HEK293 (cell line): ENCODE results near the gene RTN3.
A peak's percentile ranks its signal among the peaks of the same experiment; 100 is the strongest.

Experiments used
- CTCF ChIA-PET: fragments of 350-600 bp; formaldehyde crosslinking; extraction: SDS; loops from one replicate; lab custom pipeline; 2021; ENCODE audit warnings: antibody characterized with exemption; lab: Yijun Ruan, JAX
- POLR2A ChIA-PET: fragments of 300-600 bp; formaldehyde crosslinking; extraction: SDS; loops from one replicate; lab custom pipeline; 2020; ENCODE audit warnings: antibody characterized with exemption, inconsistent platforms; lab: Yijun Ruan, JAX
- H3K27ac ChIP-seq: fragments of 200-500 bp; sonication (Bioruptor generic); 2 replicates; pipeline ENCODE4 v1.5.1; 2014; ENCODE audit warnings: low read depth, low read length, control low read depth, inconsistent platforms; ENCODE audit errors: extremely low read depth
- H3K36me3 ChIP-seq, 2 experiments: fragments of 200-500 bp in 1 of 2; sonication (Bioruptor generic) in 1 of 2; 1 replicate in 1 of 2; 2 replicates in 1 of 2; pipeline ENCODE4 v1.5.1; 2014 to 2017; ENCODE audit warnings: inconsistent platforms in 2 of 2, low read length in 2 of 2; ENCODE audit not compliant: control insufficient read depth in 2 of 2, insufficient read depth in 1 of 2
- H3K4me1 ChIP-seq: fragments of 200-500 bp; sonication (Bioruptor generic); 2 replicates; pipeline ENCODE4 v1.5.1; 2014; ENCODE audit warnings: mild to moderate bottlenecking, low read length, inconsistent platforms; ENCODE audit not compliant: control insufficient read depth, insufficient read depth
- H3K4me3 ChIP-seq: 2 replicates; pipeline ENCODE4 v1.5.1; 2011; ENCODE audit warnings: low read depth, mild to moderate bottlenecking, control low read depth, low read length, moderate library complexity
- H3K9me3 ChIP-seq: fragments of 200-500 bp; sonication (Bioruptor generic); 2 replicates; pipeline ENCODE4 v1.5.1; 2014; ENCODE audit warnings: low read depth, low read length, inconsistent platforms; ENCODE audit not compliant: control insufficient read depth, insufficient read depth
- IKZF3 ChIP-seq: fragments of 450-650 bp; IDR thresholded peaks from 2 replicates; pipeline ENCODE4 v1.5.0; 2018; ENCODE audit warnings: missing biosample characterization, mild to moderate bottlenecking, missing genetic modification characterization, moderate library complexity
- PRDM6 ChIP-seq: fragments of 450-650 bp; formaldehyde crosslinking; IDR thresholded peaks from 2 replicates; pipeline ENCODE4 v1.5.1; 2017; ENCODE audit warnings: missing biosample characterization, missing genetic modification characterization
- ZFHX2 ChIP-seq: fragments of 450-650 bp; formaldehyde crosslinking; conservative IDR thresholded peaks from 2 replicates; pipeline ENCODE4 v1.5.1; 2016; ENCODE audit warnings: missing biosample characterization, missing genetic modification characterization
- ZFP37 ChIP-seq: fragments of 450-650 bp; formaldehyde crosslinking; IDR thresholded peaks from 2 replicates; pipeline ENCODE4 v1.5.1; 2016; ENCODE audit warnings: missing biosample characterization, missing genetic modification characterization
- ZNF16 ChIP-seq: fragments of 450-650 bp; formaldehyde crosslinking; IDR thresholded peaks from 2 replicates; pipeline ENCODE4 v1.5.1; 2016; ENCODE audit warnings: low read depth, missing biosample characterization, missing genetic modification characterization
- ZNF174 ChIP-seq: fragments of 450-650 bp; formaldehyde crosslinking; IDR thresholded peaks from 2 replicates; pipeline ENCODE4 v1.5.0; 2017; ENCODE audit warnings: missing biosample characterization, mild to moderate bottlenecking, missing genetic modification characterization
- ZNF221 ChIP-seq: fragments of 450-650 bp; formaldehyde crosslinking; IDR thresholded peaks from 2 replicates; pipeline ENCODE4 v1.5.1; 2017; ENCODE audit warnings: missing biosample characterization, missing genetic modification characterization, borderline replicate concordance
- ZNF362 ChIP-seq: fragments of 450-650 bp; formaldehyde crosslinking; IDR thresholded peaks from 2 replicates; pipeline ENCODE4 v1.5.1; 2016; ENCODE audit warnings: missing biosample characterization, missing genetic modification characterization
- ZNF366 ChIP-seq: fragments of 450-650 bp; formaldehyde crosslinking; conservative IDR thresholded peaks from 2 replicates; pipeline ENCODE4 v1.5.1; 2016; ENCODE audit warnings: missing biosample characterization, missing genetic modification characterization
- ZNF473 ChIP-seq: fragments of 450-650 bp; formaldehyde crosslinking; IDR thresholded peaks from 2 replicates; pipeline ENCODE4 v1.5.1; 2017; ENCODE audit warnings: missing biosample characterization, missing genetic modification characterization
- ZNF555 ChIP-seq: fragments of 450-650 bp; formaldehyde crosslinking; conservative IDR thresholded peaks from 2 replicates; pipeline ENCODE4 v1.5.1; 2017; ENCODE audit warnings: missing biosample characterization, mild to moderate bottlenecking, missing genetic modification characterization, inconsistent platforms
- ZNF600 ChIP-seq: fragments of 450-650 bp; formaldehyde crosslinking; IDR thresholded peaks from 2 replicates; pipeline ENCODE4 v1.5.1; 2016; ENCODE audit warnings: missing biosample characterization, missing genetic modification characterization
- ZNF645 ChIP-seq: fragments of 450-650 bp; formaldehyde crosslinking; IDR thresholded peaks from 2 replicates; pipeline ENCODE4; 2016; ENCODE audit warnings: missing biosample characterization, missing genetic modification characterization
- ZNF654 ChIP-seq: fragments of 450-650 bp; formaldehyde crosslinking; IDR thresholded peaks from 2 replicates; pipeline ENCODE4 v1.5.1; 2016; ENCODE audit warnings: low read depth, missing biosample characterization, missing genetic modification characterization
- ZNF658 ChIP-seq: fragments of 450-650 bp; formaldehyde crosslinking; IDR thresholded peaks from 2 replicates; pipeline ENCODE4; 2016; ENCODE audit warnings: missing biosample characterization, missing genetic modification characterization
- ZSCAN5A ChIP-seq: fragments of 450-650 bp; formaldehyde crosslinking; IDR thresholded peaks from 2 replicates; pipeline ENCODE4 v1.5.1; 2016; ENCODE audit warnings: missing biosample characterization, missing genetic modification characterization
- TF ChIP-seq, protein P1 (sequence below): fragments of 450-650 bp; formaldehyde crosslinking; IDR thresholded peaks from 2 replicates; pipeline ENCODE4 v1.5.1; 2016; ENCODE audit warnings: missing biosample characterization, missing genetic modification characterization
- TF ChIP-seq, protein P2 (sequence below): fragments of 450-650 bp; formaldehyde crosslinking; IDR thresholded peaks from 2 replicates; pipeline ENCODE4 v1.5.1; 2017; ENCODE audit warnings: missing biosample characterization, missing genetic modification characterization

Gene RTN3

DNA sequence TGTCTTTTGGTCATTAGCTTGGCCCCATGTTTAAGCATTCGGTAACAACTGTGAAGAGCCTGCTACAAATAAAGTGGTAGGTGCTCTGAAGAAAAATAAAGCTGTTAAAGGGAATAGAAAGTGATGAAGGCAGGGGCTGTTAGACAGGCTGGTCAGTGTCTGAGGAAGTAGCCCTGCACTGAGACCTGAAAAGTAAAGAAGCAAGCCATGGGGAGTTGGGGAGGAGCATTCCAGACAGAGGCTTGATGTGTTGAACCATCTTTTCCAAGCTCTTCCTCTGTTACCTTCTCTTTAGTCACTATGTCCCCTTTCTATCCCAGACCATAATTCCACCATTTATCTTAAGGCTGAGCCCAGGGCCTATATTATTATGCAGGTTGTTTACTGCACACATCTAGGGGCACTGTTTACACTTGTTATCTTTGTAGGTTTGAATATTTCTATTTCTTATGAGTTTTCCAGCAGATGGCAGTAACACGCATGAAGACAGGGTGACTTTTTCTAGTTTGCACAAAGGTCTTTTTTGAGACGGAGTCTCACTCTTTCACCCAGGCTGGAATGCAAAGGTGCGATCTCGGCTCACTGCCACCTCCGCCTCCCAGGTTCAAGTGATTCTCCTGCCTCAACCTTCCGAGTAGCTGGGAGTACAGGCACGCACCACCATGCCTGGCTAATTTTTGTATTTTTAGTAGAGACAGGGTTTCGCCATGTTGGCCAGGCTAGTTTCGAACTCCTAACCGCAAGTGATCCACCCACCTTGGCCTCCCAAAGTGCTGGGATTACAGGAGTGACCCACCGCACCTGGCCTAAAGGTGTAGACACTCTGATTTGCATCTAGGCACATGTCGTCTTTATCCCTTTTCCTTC, 64.2 kb downstream of the RTN3 start:
- Histone ChIP-seq H3K4me1 (no peaks in the 10 kb centered on the region), H3K9me3 (no peaks in the 10 kb centered on the region), H3K36me3 (peaks cover 3 to 10% of the 10 kb centered on the region in 2 experiments; a peak in 2 of 3 replicates), H3K4me3 (no peak overlapping the region), H3K27ac (no peak overlapping the region)
- ChIA-PET POLR2A (no interaction called here), CTCF (interaction anchor here (0.6 to 1.0 kb wide), 4 partner anchors 56 to 395 kb away, joined by 3 to 7 read pairs (median 4); no protein-coding TSS in a partner anchor)
- no peak for TF ChIP-seq ZNF16 (tag by site-specific recombination)
- TF ChIP-seq ZFHX2, result no peak
- TF ChIP-seq IKZF3, result no peak
- TF ChIP-seq PRDM6 (tag by site-specific recombination), result 0 out of 2 replicates have a peak, but pooled peaks have one; percentile 32
- TF ChIP-seq ZNF654 (tag by site-specific recombination), result peak; percentile 26; the same call in 1 of the 2 replicates

DNA sequence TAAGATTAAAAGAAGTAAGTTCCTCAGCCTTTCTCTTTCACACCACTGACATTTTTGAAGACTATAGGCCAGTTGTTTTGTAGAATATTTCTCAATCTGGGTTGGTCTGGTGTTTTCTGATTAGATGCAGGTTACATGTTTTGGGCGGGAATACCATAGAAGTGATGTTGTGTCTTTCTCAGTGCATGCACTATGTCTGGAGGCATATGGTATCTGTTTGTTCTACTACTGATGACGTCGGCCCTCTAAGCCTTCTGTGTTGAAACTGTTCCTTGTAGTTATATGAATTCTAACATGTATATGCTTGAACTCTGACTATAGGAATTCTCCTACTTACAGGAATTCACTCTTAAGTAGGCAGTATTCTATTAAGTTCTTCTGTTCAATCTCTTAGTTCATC, 65.7 kb downstream of the RTN3 start:
- ChIA-PET CTCF (interaction anchor here (0.6 to 0.9 kb wide), 2 partner anchors 111 to 199 kb away, joined by 3 to 4 read pairs; no protein-coding TSS in a partner anchor), POLR2A (no interaction called here)
- Histone ChIP-seq H3K36me3 (peaks cover 7 to 21% of the 10 kb centered on the region in 2 experiments; a peak in 2 of 3 replicates), H3K9me3 (no peaks in the 10 kb centered on the region), H3K4me1 (no peaks in the 10 kb centered on the region), H3K4me3 (no peak overlapping the region), H3K27ac (no peak overlapping the region)
- TF ChIP-seq ZNF221 (tag by site-specific recombination) (no peak), ZNF600 (tag by site-specific recombination) (no peak), ZNF174 (tag by site-specific recombination) (no peak), ZSCAN5A (tag by site-specific recombination) (no peak), ZFP37 (no peak), ZNF473 (no peak), ZNF16 (tag by site-specific recombination) (no peak), ZNF366 (tag by site-specific recombination) (no peak), ZNF555 (no peak), ZNF645 (tag by site-specific recombination) (no peak), ZNF658 (tag by site-specific recombination) (no peak), ZNF362 (no peak)
- TF ChIP-seq, protein P1, sequence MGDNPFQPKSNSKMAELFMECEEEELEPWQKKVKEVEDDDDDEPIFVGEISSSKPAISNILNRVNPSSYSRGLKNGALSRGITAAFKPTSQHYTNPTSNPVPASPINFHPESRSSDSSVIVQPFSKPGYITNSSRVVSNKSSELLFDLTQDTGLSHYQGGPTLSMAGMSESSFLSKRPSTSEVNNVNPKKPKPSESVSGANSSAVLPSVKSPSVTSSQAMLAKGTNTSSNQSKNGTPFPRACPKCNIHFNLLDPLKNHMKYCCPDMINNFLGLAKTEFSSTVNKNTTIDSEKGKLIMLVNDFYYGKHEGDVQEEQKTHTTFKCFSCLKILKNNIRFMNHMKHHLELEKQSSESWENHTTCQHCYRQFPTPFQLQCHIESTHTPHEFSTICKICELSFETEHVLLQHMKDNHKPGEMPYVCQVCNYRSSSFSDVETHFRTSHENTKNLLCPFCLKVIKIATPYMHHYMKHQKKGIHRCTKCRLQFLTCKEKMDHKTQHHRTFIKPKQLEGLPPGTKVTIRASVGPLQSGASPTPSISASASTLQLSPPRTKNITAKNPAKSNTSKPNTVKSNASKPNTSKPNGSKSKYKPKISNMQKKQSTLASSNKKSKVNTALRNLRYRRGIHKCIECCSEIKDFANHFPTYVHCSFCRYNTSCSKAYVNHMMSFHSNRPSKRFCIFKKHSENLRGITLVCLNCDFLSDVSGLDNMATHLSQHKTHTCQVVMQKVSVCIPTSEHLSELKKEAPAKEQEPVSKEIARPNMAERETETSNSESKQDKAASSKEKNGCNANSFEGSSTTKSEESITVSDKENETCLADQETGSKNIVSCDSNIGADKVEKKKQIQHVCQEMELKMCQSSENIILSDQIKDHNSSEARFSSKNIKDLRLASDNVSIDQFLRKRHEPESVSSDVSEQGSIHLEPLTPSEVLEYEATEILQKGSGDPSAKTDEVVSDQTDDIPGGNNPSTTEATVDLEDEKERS, result no peak
- TF ChIP-seq, protein P2, sequence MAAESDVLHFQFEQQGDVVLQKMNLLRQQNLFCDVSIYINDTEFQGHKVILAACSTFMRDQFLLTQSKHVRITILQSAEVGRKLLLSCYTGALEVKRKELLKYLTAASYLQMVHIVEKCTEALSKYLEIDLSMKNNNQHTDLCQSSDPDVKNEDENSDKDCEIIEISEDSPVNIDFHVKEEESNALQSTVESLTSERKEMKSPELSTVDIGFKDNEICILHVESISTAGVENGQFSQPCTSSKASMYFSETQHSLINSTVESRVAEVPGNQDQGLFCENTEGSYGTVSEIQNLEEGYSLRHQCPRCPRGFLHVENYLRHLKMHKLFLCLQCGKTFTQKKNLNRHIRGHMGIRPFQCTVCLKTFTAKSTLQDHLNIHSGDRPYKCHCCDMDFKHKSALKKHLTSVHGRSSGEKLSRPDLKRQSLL (tag by site-specific recombination), result no peak
